Muscle of leg (tissue), 11 donors: Measurements from ENCODE around the gene PHYH. TPM values are rescaled to one million over a fixed set of nuclear protein-coding genes. Genes with fewer than 3 reads are reported as not detected.

ENCODE experiments used
- DNase-seq: peaks from one replicate; pipeline ENCODE4 v3.0.0; 2013
- H3K27ac ChIP-seq: one replicate; pipeline ENCODE4 v1.5.1; 2013; ENCODE audit warnings: mild to moderate bottlenecking, low read length, control low read depth
- H3K27me3 ChIP-seq: one replicate; pipeline ENCODE4 v1.6.1; 2013; ENCODE audit warnings: low read length; ENCODE audit not compliant: control insufficient read depth, insufficient read depth
- H3K36me3 ChIP-seq: one replicate; pipeline ENCODE4 v1.6.1; 2013; ENCODE audit warnings: low read length; ENCODE audit not compliant: control insufficient read depth, insufficient read depth
- H3K4me1 ChIP-seq: one replicate; pipeline ENCODE4 v1.6.1; 2013; ENCODE audit warnings: low read length; ENCODE audit not compliant: control insufficient read depth, insufficient read depth
- H3K4me3 ChIP-seq: one replicate; pipeline ENCODE4 v1.5.1; 2013; ENCODE audit warnings: low read length, control low read depth
- H3K9me3 ChIP-seq: replicated peaks from 2 replicates; pipeline ENCODE4 v1.6.1; 2013; ENCODE audit warnings: low read depth, low read length; ENCODE audit not compliant: control insufficient read depth
- WGBS: methylation state at CpG from one replicate; pipeline ENCODE4 v1.1.5; 2013; ENCODE audit warnings: missing lambda C conversion rate; ENCODE audit not compliant: insufficient coverage; 5-methylcytosine and 5-hydroxymethylcytosine counted together
- polyA plus RNA-seq, 8 donors: library from polyadenylated mRNA; unstranded; fragments of 120-200 nt; gene quantifications; one replicate each; pipeline versions ENCODE4 v1.2.1 to v1.2.3, GENCODE V29; 2013; ENCODE audit warnings: inconsistent platforms in 1 of 8, low replicate concordance in 1 of 8; ENCODE audit not compliant: insufficient read length in 8 of 8, insufficient read depth in 1 of 8
- total RNA-seq: library from RNA; stranded (reverse); fragments of 120-200 nt; gene quantifications from one replicate; pipeline ENCODE4 v1.2.4, GENCODE V29; 2013

The PHYH gene
- total and polyA plus RNA-seq, 9 donors, result 28.4 to 43.2 (median 34.6) TPM

- H3K9me3 ChIP-seq, result no peaks in the 10 kb centered on the region
- H3K4me3 ChIP-seq, result no peak overlapping the region
- WGBS, result 0% methylated on average over 1 of the region's 3 CpGs
- DNase-seq, result peak; percentile 89
- no peak overlapping the region for H3K27ac ChIP-seq
- peaks cover 3% of the 10 kb centered on the region for H3K4me1 ChIP-seq
- no peaks in the 10 kb centered on the region for H3K27me3 ChIP-seq
- peaks cover 67% of the 10 kb centered on the region for H3K36me3 ChIP-seq
These were observed 27.7 kb upstream of the PHYH start for GRCh38 chr10:13327534-13327933.

GRCh38 chr10:13322615-13323148, 22.8 kb upstream of the PHYH start:
- Histone ChIP-seq H3K27ac (no peak overlapping the region), H3K4me3 (no peak overlapping the region), H3K9me3 (no peaks in the 10 kb centered on the region), H3K27me3 (no peaks in the 10 kb centered on the region), H3K4me1 (no peaks in the 10 kb centered on the region), H3K36me3 (peaks cover 60% of the 10 kb centered on the region)
- WGBS, result 89% methylated on average over 22 of the region's 24 CpGs
- no peak for DNase-seq

GRCh38 chr10:13321576-13321975, 21.7 kb upstream of the PHYH start:
- WGBS, result 97% methylated on average over 12 of the region's 13 CpGs
- H3K27me3 ChIP-seq, result no peaks in the 10 kb centered on the region
- H3K9me3 ChIP-seq, result no peaks in the 10 kb centered on the region
- no peak overlapping the region for H3K27ac ChIP-seq
- H3K36me3 ChIP-seq, result peaks cover 55% of the 10 kb centered on the region
- no peak for DNase-seq
- H3K4me3 ChIP-seq, result no peak overlapping the region
- H3K4me1 ChIP-seq, result no peaks in the 10 kb centered on the region

- WGBS, result 87% methylated on average over 3 of the region's 7 CpGs
- no peaks in the 10 kb centered on the region for H3K27me3 ChIP-seq
- peaks cover 35% of the 10 kb centered on the region for H3K36me3 ChIP-seq
- H3K27ac ChIP-seq, result no peak overlapping the region
- no peaks in the 10 kb centered on the region for H3K9me3 ChIP-seq
- no peaks in the 10 kb centered on the region for H3K4me1 ChIP-seq
- no peak overlapping the region for H3K4me3 ChIP-seq
- DNase-seq, result no peak
These were observed 19.3 kb upstream of the PHYH start for GRCh38 chr10:13319166-13319565.

- Histone ChIP-seq H3K27ac (no peak overlapping the region), H3K4me3 (no peak overlapping the region), H3K27me3 (no peaks in the 10 kb centered on the region), H3K9me3 (no peaks in the 10 kb centered on the region), H3K36me3 (peaks cover 24% of the 10 kb centered on the region), H3K4me1 (no peaks in the 10 kb centered on the region)
- DNase-seq, result no peak
- WGBS, result 45% methylated on average over 4 of the region's 6 CpGs
These were observed 17.6 kb upstream of the PHYH start for GRCh38 chr10:13317474-13317873.

- Histone ChIP-seq H3K27me3 (no peaks in the 10 kb centered on the region), H3K27ac (no peak overlapping the region), H3K4me3 (no peak overlapping the region), H3K36me3 (peaks cover 19% of the 10 kb centered on the region), H3K4me1 (no peaks in the 10 kb centered on the region), H3K9me3 (no peaks in the 10 kb centered on the region)
- no peak for DNase-seq
- WGBS, result 92% methylated on average over 6 of the region's 7 CpGs
These were observed 16.9 kb upstream of the PHYH start for GRCh38 chr10:13316635-13317311.

- no peaks in the 10 kb centered on the region for H3K4me1 ChIP-seq
- no peak overlapping the region for H3K4me3 ChIP-seq
- H3K27ac ChIP-seq, result no peak overlapping the region
- H3K27me3 ChIP-seq, result no peaks in the 10 kb centered on the region
- no peaks in the 10 kb centered on the region for H3K9me3 ChIP-seq
- peaks cover 11% of the 10 kb centered on the region for H3K36me3 ChIP-seq
- DNase-seq, result peak; percentile 71
These were observed 15.5 kb upstream of the PHYH start for GRCh38 chr10:13315361-13315760.

GRCh38 chr10:13311177-13311575, 11.3 kb upstream of the PHYH start:
- no peak overlapping the region for H3K4me3 ChIP-seq
- H3K9me3 ChIP-seq, result no peaks in the 10 kb centered on the region
- no peaks in the 10 kb centered on the region for H3K27me3 ChIP-seq
- no peaks in the 10 kb centered on the region for H3K4me1 ChIP-seq
- peak; percentile 50 for DNase-seq
- no peak overlapping the region for H3K27ac ChIP-seq
- WGBS, result 83% methylated on average over 3 of the region's 5 CpGs
- H3K36me3 ChIP-seq, result no peaks in the 10 kb centered on the region

GRCh38 chr10:13310518-13311176, 10.8 kb upstream of the PHYH start:
- no peaks in the 10 kb centered on the region for H3K36me3 ChIP-seq
- H3K4me3 ChIP-seq, result no peak overlapping the region
- H3K4me1 ChIP-seq, result no peaks in the 10 kb centered on the region
- no peaks in the 10 kb centered on the region for H3K9me3 ChIP-seq
- H3K27me3 ChIP-seq, result no peaks in the 10 kb centered on the region
- no peak overlapping the region for H3K27ac ChIP-seq
- DNase-seq, result no peak
- 80% methylated on average over 5 of the region's 7 CpGs for WGBS

- Histone ChIP-seq H3K9me3 (no peaks in the 10 kb centered on the region), H3K4me1 (no peaks in the 10 kb centered on the region), H3K4me3 (no peak overlapping the region), H3K27me3 (no peaks in the 10 kb centered on the region), H3K36me3 (no peaks in the 10 kb centered on the region), H3K27ac (no peak overlapping the region)
- no peak for DNase-seq
- 100% methylated on average over 2 of the region's 2 CpGs for WGBS
These were observed 9.9 kb upstream of the PHYH start for GRCh38 chr10:13309792-13310191.
